ENCODE data around the gene CT47C1. TPM values are rescaled to one million over a fixed set of nuclear protein-coding genes. Genes with fewer than 3 reads are reported as not detected.

CT47C1 gene
- total RNA-seq, 6 experiments from 2014 or later: not detected

- H3K4me1 Mint-ChIP-seq (ENCODE audit: low read depth): peaks cover 8% of the 10 kb centered on the region
- no peaks in the 10 kb centered on the region for H3K9me3 Mint-ChIP-seq
- no peak overlapping the region for H3K27ac Mint-ChIP-seq
Observed at GRCh38 chrX:119090627-119091026, 17.8 kb downstream of the CT47C1 start.

GRCh38 chrX:119093991-119094735, 21.4 kb downstream of the CT47C1 start:
- Mint-ChIP-seq H3K4me1 (ENCODE audit: low read depth) (peaks cover 23% of the 10 kb centered on the region), H3K4me3 (no peak overlapping the region), H3K27ac (no peak overlapping the region), H3K9me3 (no peaks in the 10 kb centered on the region), H3K27me3 (ENCODE audit: insufficient read depth) (peaks cover 6% of the 10 kb centered on the region; the same call in 1 of the 2 replicates), H3K36me3 (ENCODE audit: low read depth) (no peaks in the 10 kb centered on the region)
- no peak for TF ChIP-seq CTCF (IDR thresholded peaks at IDR 0.05)
- peak; percentile 38 for DNase-seq

More at GRCh38 chrX:119090627-119091026, 17.8 kb downstream of the CT47C1 start:
- Mint-ChIP-seq H3K36me3 (ENCODE audit: low read depth) (no peaks in the 10 kb centered on the region), H3K27me3 (ENCODE audit: insufficient read depth) (peaks cover 6% of the 10 kb centered on the region; the same call in 1 of the 2 replicates), H3K4me3 (no peak overlapping the region)
- TF ChIP-seq CTCF (IDR thresholded peaks at IDR 0.05): no peak
- DNase-seq: no peak

- no peaks in the 10 kb centered on the region for H3K9me3 Mint-ChIP-seq
- H3K36me3 Mint-ChIP-seq (ENCODE audit: low read depth): no peaks in the 10 kb centered on the region
- no peak for DNase-seq
- H3K4me1 Mint-ChIP-seq (ENCODE audit: low read depth): peaks cover 23% of the 10 kb centered on the region
- peaks cover 5% of the 10 kb centered on the region; the same call in 1 of the 2 replicates for H3K27me3 Mint-ChIP-seq (ENCODE audit: insufficient read depth)
- no peak for TF ChIP-seq CTCF (IDR thresholded peaks at IDR 0.05)
- H3K4me3 Mint-ChIP-seq: no peak overlapping the region
- no peak overlapping the region for H3K27ac Mint-ChIP-seq
Observed at GRCh38 chrX:119094819-119095218, 22.0 kb downstream of the CT47C1 start.

GRCh38 chrX:119095936-119096335, 23.1 kb downstream of the CT47C1 start:
- peaks cover 6% of the 10 kb centered on the region for H3K27me3 Mint-ChIP-seq (ENCODE audit: insufficient read depth)
- H3K4me1 Mint-ChIP-seq (ENCODE audit: low read depth): peaks cover 23% of the 10 kb centered on the region
- no peak for TF ChIP-seq CTCF (IDR thresholded peaks at IDR 0.05)
- no peak overlapping the region for H3K4me3 Mint-ChIP-seq
- no peak overlapping the region for H3K27ac Mint-ChIP-seq
- no peak for DNase-seq
- no peaks in the 10 kb centered on the region for H3K36me3 Mint-ChIP-seq (ENCODE audit: low read depth)
- no peaks in the 10 kb centered on the region for H3K9me3 Mint-ChIP-seq

GRCh38 chrX:119101168-119101567, 28.4 kb downstream of the CT47C1 start:
- H3K4me1 Mint-ChIP-seq (ENCODE audit: low read depth): peaks cover 10% of the 10 kb centered on the region
- no peaks in the 10 kb centered on the region for H3K36me3 Mint-ChIP-seq (ENCODE audit: low read depth)
- TF ChIP-seq CTCF (IDR thresholded peaks at IDR 0.05): no peak
- H3K9me3 Mint-ChIP-seq: no peaks in the 10 kb centered on the region
- H3K27ac Mint-ChIP-seq: no peak overlapping the region
- no peak overlapping the region for H3K4me3 Mint-ChIP-seq
- DNase-seq: no peak
- peaks cover 4% of the 10 kb centered on the region for H3K27me3 Mint-ChIP-seq (ENCODE audit: insufficient read depth)
